ENCODE results near the gene STRN4. TPM values are rescaled to one million over a fixed set of nuclear protein-coding genes. Genes with fewer than 3 reads are reported as not detected.
"Not testable (repeated sequence)": the region's sequence is repeated elsewhere in the genome, so short reads cannot be mapped to it uniquely, and the experiment has no call there.

The STRN4 gene
- total RNA-seq, 1 experiment from 2014 or later: 37.5 TPM

- Histone ChIP-seq H3K27ac (ENCODE audit: low read length) (no peak overlapping the region), H3K79me2 (ENCODE audit: low read length) (peaks cover 3% of the 10 kb centered on the region; the same call in 1 of the 2 replicates), H3K9ac (ENCODE audit: low read length) (no peak overlapping the region), H3K36me3 (ENCODE audit: insufficient read depth, low read length) (peaks cover 34% of the 10 kb centered on the region), H3K4me3 (ENCODE audit: low read length) (no peak overlapping the region), H3K9me2 (replicated peaks; ENCODE audit: insufficient read depth, low read length) (no peaks in the 10 kb centered on the region), H3K9me3 (ENCODE audit: low read length) (no peaks in the 10 kb centered on the region), H3K27me3 (ENCODE audit: low read length) (no peaks in the 10 kb centered on the region), H3K4me2 (ENCODE audit: low read depth, low read length, poor library complexity, severe bottlenecking) (no peak overlapping the region), H2AFZ (ENCODE audit: low read length) (no peak overlapping the region), H4K20me1 (ENCODE audit: insufficient read depth, low read depth, low read length) (peaks cover 13% of the 10 kb centered on the region), H3K4me1 (ENCODE audit: low read length) (no peaks in the 10 kb centered on the region)
- DNase-seq: peak; percentile 76
Observed at GRCh38 chr19:46776927-46777911, 31.0 kb upstream of the STRN4 start.

GRCh38 chr19:46775642-46776258 lies 29.5 kb upstream of the STRN4 start:
- H3K27ac ChIP-seq (ENCODE audit: low read length): no peak overlapping the region
- H4K20me1 ChIP-seq (ENCODE audit: insufficient read depth, low read depth, low read length): peaks cover 13% of the 10 kb centered on the region
- H3K4me1 ChIP-seq (ENCODE audit: low read length): no peaks in the 10 kb centered on the region
- no peak overlapping the region for H2AFZ ChIP-seq (ENCODE audit: low read length)
- peaks cover 29% of the 10 kb centered on the region for H3K36me3 ChIP-seq (ENCODE audit: insufficient read depth, low read length)
- no peaks in the 10 kb centered on the region for H3K79me2 ChIP-seq (ENCODE audit: low read length)
- no peak overlapping the region for H3K4me3 ChIP-seq (ENCODE audit: low read length)
- peak; percentile 37 for DNase-seq
- H3K9me2 ChIP-seq (replicated peaks; ENCODE audit: insufficient read depth, low read length): no peaks in the 10 kb centered on the region
- H3K9me3 ChIP-seq (ENCODE audit: low read length): no peaks in the 10 kb centered on the region
- H3K9ac ChIP-seq (ENCODE audit: low read length): no peak overlapping the region
- no peaks in the 10 kb centered on the region for H3K27me3 ChIP-seq (ENCODE audit: low read length)
- no peak overlapping the region for H3K4me2 ChIP-seq (ENCODE audit: low read depth, low read length, poor library complexity, severe bottlenecking)

DNA sequence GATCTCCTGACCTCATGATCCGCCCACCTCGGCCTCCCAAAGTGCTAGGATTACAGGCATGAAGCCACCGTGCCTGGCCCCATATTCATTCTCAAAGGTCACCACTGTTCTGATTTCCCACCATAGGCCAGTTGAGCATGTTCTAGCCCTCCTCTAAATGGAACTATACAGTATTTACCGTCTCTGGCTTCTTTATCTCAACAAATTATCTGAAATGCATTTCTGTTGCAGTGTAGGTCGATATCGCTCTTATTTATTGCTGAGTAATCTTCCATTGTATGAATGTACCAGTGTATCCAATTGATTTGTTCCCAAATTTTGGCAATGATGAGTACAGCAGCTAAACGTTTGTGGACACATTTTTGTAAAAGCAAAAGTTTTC lies 26.8 kb upstream of the STRN4 start:
- Histone ChIP-seq H3K4me2 (ENCODE audit: low read depth, low read length, poor library complexity, severe bottlenecking) (no peak overlapping the region), H3K79me2 (ENCODE audit: low read length) (no peaks in the 10 kb centered on the region), H3K9me2 (replicated peaks; ENCODE audit: insufficient read depth, low read length) (no peaks in the 10 kb centered on the region), H4K20me1 (ENCODE audit: insufficient read depth, low read depth, low read length) (peaks cover 9% of the 10 kb centered on the region), H3K27ac (ENCODE audit: low read length) (no peak overlapping the region), H3K4me3 (ENCODE audit: low read length) (no peak overlapping the region), H3K36me3 (ENCODE audit: insufficient read depth, low read length) (peaks cover 25% of the 10 kb centered on the region), H3K4me1 (ENCODE audit: low read length) (no peaks in the 10 kb centered on the region), H3K9me3 (ENCODE audit: low read length) (no peaks in the 10 kb centered on the region), H3K27me3 (ENCODE audit: low read length) (no peaks in the 10 kb centered on the region), H3K9ac (ENCODE audit: low read length) (no peak overlapping the region), H2AFZ (ENCODE audit: low read length) (no peak overlapping the region)
- DNase-seq: no peak

GRCh38 chr19:46772170-46773017 lies 26.1 kb upstream of the STRN4 start:
- H3K9me2 ChIP-seq (replicated peaks; ENCODE audit: insufficient read depth, low read length): no peaks in the 10 kb centered on the region
- no peak overlapping the region for H3K9ac ChIP-seq (ENCODE audit: low read length)

GRCh38 chr19:46768746-46769145 lies 22.5 kb upstream of the STRN4 start:
- not testable (repeated sequence) for H3K4me1 ChIP-seq (ENCODE audit: low read length); H3K9me3 ChIP-seq (ENCODE audit: low read length); DNase-seq; H3K9me2 ChIP-seq (replicated peaks; ENCODE audit: insufficient read depth, low read length); H3K4me3 ChIP-seq (ENCODE audit: low read length); H3K9ac ChIP-seq (ENCODE audit: low read length); H3K4me2 ChIP-seq (ENCODE audit: low read depth, low read length, poor library complexity, severe bottlenecking); H3K36me3 ChIP-seq (ENCODE audit: insufficient read depth, low read length); H3K79me2 ChIP-seq (ENCODE audit: low read length); H3K27ac ChIP-seq (ENCODE audit: low read length); H2AFZ ChIP-seq (ENCODE audit: low read length); H3K27me3 ChIP-seq (ENCODE audit: low read length); H4K20me1 ChIP-seq (ENCODE audit: insufficient read depth, low read depth, low read length)

More at GRCh38 chr19:46772170-46773017, 26.1 kb upstream of the STRN4 start:
- DNase-seq: peak; percentile 52
- Histone ChIP-seq H3K9me3 (ENCODE audit: low read length) (no peaks in the 10 kb centered on the region), H3K27me3 (ENCODE audit: low read length) (no peaks in the 10 kb centered on the region), H2AFZ (ENCODE audit: low read length) (no peak overlapping the region), H3K4me2 (ENCODE audit: low read depth, low read length, poor library complexity, severe bottlenecking) (no peak overlapping the region), H4K20me1 (ENCODE audit: insufficient read depth, low read depth, low read length) (peaks cover 9% of the 10 kb centered on the region), H3K79me2 (ENCODE audit: low read length) (no peaks in the 10 kb centered on the region), H3K4me1 (ENCODE audit: low read length) (no peaks in the 10 kb centered on the region), H3K27ac (ENCODE audit: low read length) (no peak overlapping the region), H3K36me3 (ENCODE audit: insufficient read depth, low read length) (peaks cover 21% of the 10 kb centered on the region), H3K4me3 (ENCODE audit: low read length) (no peak overlapping the region)

DNA sequence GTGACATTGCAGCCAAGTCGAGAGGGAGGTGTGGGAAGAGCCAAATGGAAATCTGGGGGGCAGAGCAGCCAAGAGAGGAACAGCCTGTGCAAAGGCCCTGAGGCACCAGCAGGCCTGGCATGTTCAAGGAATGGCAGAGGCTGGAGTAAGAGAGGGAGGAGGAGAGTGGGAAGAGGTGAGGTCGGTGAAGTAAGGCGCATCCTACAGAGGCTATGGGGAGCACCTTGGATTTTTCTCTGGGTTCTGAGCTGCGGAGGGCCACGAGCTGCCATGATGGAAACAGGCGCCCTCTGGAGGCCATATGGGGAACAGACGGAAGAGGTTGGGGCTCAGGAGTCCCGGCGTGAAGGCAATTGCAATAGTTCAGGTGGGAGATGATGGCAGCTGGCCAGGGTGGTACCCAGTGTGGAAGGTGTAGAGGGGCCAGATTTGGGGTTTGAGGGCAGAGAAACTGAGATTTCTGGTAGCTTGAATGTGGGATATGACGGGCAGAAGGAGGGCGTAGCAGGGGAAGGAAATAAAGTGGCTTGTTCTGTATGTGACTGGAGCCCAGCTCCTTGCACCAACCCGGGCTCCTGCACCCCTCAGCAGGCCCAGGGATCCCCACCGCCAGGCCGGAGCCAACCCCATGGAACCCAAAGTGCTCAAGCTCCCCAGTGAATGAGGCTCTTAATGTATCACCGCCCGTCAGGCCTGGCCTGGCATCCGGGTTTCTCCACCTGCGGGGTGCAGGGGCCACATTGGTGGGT lies 20.5 kb upstream of the STRN4 start:
- Histone ChIP-seq H3K79me2 (ENCODE audit: low read length) (no peaks in the 10 kb centered on the region), H3K4me2 (ENCODE audit: low read depth, low read length, poor library complexity, severe bottlenecking) (no peak overlapping the region), H3K9me3 (ENCODE audit: low read length) (no peaks in the 10 kb centered on the region), H3K36me3 (ENCODE audit: insufficient read depth, low read length) (no peaks in the 10 kb centered on the region), H3K27ac (ENCODE audit: low read length) (no peak overlapping the region), H2AFZ (ENCODE audit: low read length) (no peak overlapping the region; the same call in 1 of the 2 replicates), H4K20me1 (ENCODE audit: insufficient read depth, low read depth, low read length) (no peaks in the 10 kb centered on the region), H3K27me3 (ENCODE audit: low read length) (no peaks in the 10 kb centered on the region), H3K9ac (ENCODE audit: low read length) (no peak overlapping the region), H3K4me3 (ENCODE audit: low read length) (no peak overlapping the region), H3K4me1 (ENCODE audit: low read length) (no peaks in the 10 kb centered on the region), H3K9me2 (replicated peaks; ENCODE audit: insufficient read depth, low read length) (no peaks in the 10 kb centered on the region)
- peak; percentile 86 for DNase-seq

DNA sequence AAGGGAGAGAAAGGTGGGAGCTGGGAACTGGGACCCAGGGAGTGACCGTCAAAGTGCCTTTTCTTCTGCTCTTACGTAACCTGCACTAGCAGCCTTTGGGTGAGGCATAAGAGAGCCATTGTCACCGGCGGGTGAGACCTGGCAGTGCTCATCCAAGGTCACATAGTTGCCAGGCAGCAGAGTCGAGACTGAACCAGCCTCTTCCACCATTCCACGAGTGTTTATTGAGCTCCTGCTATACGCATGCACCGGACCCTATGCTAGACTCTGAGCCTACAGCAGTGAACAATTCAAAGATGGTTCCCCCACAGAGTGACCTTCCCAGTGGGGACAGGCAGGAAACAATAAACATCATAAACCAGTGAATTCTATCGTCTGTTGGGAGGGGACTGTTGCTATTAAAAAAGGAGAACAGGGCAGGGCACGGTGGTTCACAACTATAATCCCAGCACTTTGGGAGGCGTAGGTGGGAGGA lies 18.6 kb upstream of the STRN4 start:
- Histone ChIP-seq H3K4me2 (ENCODE audit: low read depth, low read length, poor library complexity, severe bottlenecking) (no peak overlapping the region), H4K20me1 (ENCODE audit: insufficient read depth, low read depth, low read length) (no peaks in the 10 kb centered on the region), H3K27ac (ENCODE audit: low read length) (no peak overlapping the region), H3K27me3 (ENCODE audit: low read length) (no peaks in the 10 kb centered on the region), H3K4me3 (ENCODE audit: low read length) (no peak overlapping the region), H3K9ac (ENCODE audit: low read length) (no peak overlapping the region), H3K4me1 (ENCODE audit: low read length) (no peaks in the 10 kb centered on the region), H3K9me3 (ENCODE audit: low read length) (no peaks in the 10 kb centered on the region), H2AFZ (ENCODE audit: low read length) (no peak overlapping the region), H3K9me2 (replicated peaks; ENCODE audit: insufficient read depth, low read length) (no peaks in the 10 kb centered on the region), H3K79me2 (ENCODE audit: low read length) (no peaks in the 10 kb centered on the region), H3K36me3 (ENCODE audit: insufficient read depth, low read length) (no peaks in the 10 kb centered on the region)
- no peak for DNase-seq
